Stimulated activated CD8-positive, alpha-beta memory T cell treated with anti-CD3 and anti-CD28 coated beads, Interleukin-4, amount 100 ng/mL, for 1 hour (primary cell): ENCODE results near the gene NUDT22.

Source experiments
- DNase-seq, 2 donors: peaks; one replicate each; pipeline ENCODE4 v3.0.0-alpha.2; 2020; ENCODE audit warnings: low read depth in 2 of 2, low spot score in 1 of 2

The NUDT22 gene

DNA sequence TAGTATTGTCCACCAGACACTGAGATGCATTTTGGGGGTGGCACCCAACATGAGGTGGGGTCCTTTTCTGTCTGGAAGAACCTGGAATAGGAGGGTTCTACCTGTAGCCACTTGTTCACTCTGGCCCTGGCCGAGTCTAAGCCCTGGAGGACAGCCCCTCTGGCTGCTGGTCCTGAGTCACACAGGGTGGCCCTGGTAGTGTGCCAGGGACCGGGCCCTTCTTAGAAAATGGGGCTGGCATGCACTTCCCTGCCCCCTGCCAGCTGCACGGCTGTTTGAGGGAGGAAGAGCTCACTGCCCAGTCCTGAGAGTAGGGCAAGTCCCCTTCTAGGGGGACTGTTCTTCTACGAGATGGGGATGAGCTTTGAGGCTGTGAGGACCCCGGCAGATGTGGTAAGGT lies 27.4 kb downstream of the NUDT22 start:
- DNase-seq, result no peak

DNA sequence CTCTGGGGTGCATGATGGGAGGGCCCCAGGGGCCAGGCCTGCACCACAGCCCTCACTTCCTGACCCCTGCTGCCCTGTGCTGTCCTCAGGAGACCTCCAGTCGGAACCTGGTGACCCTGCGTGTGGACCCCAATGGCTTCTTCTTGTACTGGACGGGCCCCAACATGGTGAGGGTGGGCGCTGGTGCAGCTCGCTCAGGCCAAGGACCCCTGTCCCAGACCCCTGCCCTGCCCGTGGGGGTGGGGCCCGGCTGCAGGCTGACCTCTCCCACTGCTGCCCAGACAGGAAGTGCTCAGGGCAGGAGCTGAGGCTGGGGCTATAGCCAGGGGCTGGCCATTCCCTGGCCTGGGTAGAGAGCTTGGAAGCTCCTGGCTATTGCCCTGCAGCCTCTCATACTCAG lies 28.3 kb downstream of the NUDT22 start:
- no peak for DNase-seq

DNA sequence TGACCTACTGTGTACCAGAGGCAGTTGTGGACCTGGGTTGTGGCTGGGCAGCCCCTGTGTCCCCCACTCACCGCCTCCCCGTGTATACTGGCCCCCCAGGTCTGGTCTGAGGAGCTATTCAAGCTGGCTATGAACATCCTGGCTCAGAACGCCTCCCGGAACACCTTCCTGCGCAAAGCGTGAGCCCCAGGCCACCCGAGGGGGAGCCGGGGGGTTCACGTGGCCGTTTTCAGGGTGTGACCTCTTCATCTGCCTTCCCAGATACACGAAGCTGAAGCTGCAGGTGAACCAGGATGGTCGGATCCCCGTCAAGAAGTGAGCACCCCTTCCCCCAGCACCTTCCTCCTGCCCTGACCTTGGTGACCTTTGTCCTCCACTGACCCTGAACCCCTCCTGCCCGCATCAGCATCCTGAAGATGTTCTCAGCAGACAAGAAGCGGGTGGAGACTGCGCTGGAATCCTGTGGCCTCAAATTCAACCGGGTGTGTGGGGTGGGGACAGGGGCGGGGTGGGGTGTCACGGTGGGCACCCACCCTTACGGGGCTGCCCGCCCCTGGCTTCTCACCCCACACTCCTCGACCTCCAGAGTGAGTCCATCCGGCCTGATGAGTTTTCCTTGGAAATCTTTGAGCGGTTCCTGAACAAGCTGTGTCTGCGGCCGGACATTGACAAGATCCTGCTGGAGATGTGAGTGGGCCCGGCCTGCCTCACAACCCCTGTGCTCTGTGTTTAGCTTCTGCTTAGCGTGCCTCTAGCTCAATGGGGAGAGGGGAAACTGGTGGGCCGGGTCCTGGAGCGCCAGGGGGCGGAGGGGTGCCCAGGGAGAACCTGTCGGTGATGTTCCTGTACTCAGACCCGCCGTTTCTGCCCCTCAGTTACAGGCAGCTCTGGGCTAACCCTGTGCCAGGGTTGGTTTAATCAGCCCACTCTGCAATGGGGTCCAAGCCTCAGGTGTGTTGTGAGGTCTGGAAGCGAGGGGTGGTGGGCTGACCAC lies 29.4 kb downstream of the NUDT22 start:
- no peak for DNase-seq

DNA sequence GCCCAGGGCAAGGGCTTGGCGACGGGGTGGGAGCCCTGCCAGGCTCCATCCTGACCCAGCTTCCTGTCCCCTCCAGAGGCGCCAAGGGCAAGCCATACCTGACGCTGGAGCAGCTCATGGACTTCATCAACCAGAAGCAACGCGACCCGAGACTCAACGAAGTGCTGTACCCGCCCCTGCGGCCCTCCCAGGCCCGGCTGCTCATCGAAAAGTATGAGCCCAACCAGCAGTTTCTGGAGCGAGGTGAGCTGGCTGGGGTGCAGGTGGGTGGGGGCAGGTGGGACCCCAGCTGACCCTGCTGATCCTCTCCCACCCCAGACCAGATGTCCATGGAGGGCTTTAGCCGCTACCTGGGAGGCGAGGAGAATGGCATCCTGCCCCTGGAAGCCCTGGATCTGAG lies 30.2 kb downstream of the NUDT22 start:
- no peak for DNase-seq

DNA sequence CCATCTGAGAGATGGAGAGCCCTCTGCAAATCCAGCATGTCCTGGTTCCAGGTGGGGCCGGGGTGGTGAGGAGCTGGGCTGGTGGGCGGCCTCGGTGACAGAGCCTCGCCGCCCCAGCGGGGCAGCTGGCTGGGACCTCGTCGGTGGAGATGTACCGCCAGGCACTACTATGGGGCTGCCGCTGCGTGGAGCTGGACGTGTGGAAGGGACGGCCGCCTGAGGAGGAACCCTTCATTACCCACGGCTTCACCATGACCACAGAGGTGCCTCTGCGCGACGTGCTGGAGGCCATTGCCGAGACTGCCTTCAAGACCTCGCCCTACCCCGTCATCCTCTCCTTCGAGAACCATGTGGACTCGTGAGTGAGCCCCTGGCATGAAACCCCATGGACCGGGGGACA lies 32.3 kb downstream of the NUDT22 start:
- no peak for DNase-seq

DNA sequence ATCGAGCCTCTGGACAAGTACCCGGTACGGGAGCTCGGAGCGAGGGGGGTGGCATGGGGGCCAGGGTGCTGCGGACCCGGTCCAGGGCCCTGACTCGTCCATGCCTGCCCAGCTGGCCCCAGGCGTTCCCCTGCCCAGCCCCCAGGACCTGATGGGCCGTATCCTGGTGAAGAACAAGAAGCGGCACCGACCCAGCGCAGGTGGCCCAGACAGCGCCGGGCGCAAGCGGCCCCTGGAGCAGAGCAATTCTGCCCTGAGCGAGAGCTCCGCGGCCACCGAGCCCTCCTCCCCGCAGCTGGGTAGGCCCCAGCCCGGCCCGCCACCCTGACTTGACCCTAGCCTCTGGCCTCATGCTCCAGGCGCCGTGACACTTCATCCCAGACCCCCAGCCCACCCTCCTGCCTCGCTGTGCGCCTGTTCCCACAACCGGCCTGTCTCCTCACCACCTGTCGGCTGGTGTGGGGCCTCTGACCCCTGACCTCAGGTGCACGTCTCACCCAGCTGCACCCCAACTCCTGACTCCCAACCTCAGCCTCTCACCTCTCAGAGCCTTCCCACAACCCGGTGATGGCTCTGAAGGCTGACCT lies 33.0 kb downstream of the NUDT22 start:
- no peak for DNase-seq

DNA sequence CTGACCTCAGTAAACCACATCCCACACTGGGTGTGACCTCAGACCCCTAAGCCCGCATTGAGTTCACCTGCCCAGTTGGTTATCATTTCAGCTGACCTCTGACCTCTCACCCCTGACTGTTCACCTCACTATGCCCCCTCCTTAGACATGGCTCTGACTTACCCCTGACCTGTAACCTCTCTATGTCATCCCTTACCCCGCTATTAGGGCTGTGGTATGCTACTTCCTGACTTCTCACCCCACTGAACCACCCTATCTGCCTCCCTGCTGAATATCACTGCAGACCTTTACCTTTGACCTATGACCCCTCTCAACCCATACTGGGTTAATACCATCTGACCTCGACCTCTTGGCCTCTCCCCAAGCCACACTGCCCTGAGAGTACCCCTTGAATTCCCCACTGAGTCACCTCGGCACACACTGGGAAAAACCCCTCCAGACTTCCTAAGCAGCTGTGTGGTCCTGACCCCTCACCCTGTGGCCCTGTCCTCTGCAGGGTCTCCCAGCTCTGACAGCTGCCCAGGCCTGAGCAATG lies 33.5 kb downstream of the NUDT22 start:
- no peak for DNase-seq

DNA sequence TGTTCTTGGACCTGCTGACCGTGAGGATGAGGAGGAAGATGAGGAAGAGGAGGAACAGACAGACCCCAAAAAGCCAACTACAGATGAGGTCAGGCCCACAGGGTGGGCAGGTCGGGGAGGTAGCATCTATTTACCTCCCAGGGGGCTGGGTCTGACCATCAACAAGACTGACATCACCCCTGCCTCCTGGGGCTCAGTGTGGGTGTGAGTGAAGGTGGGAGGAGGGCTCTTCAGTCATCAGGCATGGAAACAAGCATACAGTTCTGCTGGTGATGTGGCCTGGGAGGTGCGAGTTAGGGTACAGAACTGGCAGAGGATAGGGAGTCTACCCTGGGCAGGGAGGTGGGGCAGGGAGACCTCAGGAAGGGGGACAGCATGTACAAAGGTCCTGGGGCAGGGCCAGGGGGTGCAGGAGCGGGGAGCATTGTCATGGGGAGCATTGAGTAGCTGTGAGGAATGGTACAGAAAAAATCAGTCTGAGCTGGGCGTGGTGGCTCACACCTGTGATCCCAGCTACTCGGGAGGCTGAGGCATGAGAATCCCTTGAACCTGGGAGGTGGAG lies 34.2 kb downstream of the NUDT22 start:
- DNase-seq, result no peak

DNA sequence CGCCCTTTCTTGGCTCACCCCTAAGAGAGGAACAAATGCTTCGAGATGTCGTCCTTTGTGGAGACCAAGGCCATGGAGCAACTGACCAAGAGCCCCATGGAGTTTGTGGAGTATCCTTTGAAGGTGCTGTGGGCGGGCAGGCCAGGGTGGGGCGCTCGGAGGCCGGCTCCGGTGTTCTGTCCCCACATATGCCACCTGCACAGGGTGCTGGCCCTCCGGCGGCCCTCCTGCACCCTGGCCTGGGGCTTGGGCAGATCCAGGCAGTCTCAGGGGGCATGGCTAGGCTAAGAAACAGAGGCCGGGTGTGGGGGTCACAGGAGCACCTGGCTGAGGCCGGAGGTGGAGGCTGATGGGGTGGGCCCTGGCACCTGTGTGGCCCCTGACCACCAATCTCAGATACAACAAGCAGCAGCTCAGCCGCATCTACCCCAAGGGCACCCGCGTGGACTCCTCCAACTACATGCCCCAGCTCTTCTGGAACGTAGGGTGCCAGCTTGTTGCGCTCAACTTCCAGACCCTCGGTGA lies 35.5 kb downstream of the NUDT22 start:
- DNase-seq, result no peak

DNA sequence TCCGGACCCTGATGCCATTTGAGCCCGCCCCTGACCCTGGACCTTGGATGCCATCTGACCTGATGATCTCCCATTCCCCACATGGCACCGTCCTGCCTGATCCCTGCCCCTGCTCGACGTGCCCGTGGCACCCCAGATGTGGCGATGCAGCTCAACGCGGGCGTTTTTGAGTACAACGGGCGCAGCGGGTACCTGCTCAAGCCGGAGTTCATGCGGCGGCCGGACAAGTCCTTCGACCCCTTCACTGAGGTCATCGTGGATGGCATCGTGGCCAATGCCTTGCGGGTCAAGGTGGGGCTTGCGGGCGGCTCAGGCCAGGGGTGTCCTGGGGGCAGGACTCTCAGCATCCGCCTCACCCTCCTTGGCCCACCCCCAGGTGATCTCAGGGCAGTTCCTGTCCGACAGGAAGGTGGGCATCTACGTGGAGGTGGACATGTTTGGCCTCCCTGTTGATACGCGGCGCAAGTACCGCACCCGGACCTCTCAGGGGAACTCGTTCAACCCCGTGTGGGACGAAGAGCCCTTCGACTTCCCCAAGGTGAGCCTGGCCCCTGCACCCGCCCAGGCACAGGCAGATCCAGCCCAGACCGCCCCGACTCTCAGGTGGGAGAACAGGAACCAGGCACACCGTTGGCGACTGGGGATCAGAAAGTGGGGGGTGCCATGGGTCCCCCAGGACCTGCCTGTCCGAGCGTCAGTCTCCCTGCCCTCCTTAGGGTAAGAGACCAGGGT lies 36.4 kb downstream of the NUDT22 start:
- DNase-seq, result no peak

DNA sequence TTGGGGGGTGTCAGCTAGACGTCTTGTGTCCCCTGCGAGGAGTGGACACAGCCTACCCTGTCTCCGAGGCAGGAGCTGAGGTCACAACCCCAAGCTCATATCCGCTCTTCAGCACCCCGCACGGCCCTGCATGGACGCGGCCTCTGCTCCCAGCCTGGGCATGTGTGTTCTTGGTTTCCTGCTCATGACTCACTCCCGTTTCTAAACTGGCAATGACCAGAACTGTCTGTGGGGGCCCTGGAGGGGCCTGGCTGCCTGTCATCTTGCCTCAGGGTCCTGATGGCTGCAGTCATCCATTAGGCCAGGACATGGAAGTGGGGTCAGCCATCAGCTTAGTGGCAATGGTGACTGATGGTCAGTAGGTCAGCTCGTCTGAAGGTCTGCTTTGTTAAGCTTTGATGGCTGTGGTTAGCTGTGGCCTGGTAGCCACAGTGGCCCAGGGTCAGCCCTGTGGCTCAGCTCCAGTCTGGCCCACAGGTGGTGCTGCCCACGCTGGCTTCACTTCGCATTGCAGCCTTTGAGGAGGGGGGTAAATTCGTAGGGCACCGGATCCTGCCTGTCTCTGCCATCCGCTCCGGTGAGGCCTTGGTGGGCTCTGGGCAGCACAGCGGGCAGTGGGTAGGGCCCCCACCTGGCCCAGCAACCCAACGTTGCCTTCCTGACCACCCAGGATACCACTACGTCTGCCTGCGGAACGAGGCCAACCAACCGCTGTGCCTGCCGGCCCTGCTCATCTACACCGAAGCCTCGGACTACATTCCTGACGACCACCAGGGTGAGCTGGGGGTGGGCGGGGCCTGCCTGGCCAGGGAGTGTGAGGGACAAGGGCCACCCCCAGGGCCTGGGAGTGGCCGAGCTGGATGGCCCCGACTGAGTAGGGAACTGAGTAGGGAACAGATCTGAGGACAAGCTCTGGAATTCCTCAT lies 37.2 kb downstream of the NUDT22 start:
- DNase-seq, result no peak

DNA sequence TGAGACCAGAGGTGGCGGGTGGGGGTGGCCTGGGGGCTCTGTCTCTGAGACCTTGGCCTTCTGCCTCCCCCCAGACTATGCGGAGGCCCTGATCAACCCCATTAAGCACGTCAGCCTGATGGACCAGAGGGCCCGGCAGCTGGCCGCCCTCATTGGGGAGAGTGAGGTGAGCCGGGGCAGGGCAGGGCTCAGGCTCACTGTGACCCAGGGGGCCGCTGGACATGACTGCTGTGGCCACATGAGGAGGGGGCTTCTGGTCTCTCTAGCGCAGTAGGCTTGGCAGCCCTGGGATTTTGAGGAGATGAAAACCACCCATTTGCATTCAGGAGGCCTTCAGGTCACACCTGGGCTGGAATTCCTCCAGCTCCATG lies 37.9 kb downstream of the NUDT22 start:
- no peak for DNase-seq

DNA sequence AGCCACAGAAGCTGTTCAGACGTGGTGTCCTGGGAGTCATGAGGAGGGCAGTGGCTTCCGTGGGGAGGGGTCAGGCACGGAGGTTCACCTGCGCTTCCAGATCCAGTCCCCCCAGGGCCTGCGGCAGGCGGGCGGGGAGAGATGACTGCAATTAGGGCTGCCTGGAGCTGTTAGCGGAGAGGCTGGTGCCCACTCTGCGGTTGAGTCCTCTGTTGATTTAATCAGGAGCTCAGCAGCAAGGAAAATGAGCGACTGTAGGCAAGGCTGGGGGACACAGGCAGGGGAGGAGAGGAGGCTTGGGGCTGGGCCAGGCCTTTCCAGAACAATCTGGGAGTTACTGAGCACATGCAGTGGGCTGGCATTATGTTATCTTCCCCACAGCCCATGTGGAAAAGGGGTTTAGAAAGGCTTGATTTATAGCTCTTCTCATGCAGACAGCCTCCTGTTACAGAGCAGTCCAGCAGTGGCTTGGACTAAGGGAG lies 38.3 kb downstream of the NUDT22 start:
- no peak for DNase-seq

DNA sequence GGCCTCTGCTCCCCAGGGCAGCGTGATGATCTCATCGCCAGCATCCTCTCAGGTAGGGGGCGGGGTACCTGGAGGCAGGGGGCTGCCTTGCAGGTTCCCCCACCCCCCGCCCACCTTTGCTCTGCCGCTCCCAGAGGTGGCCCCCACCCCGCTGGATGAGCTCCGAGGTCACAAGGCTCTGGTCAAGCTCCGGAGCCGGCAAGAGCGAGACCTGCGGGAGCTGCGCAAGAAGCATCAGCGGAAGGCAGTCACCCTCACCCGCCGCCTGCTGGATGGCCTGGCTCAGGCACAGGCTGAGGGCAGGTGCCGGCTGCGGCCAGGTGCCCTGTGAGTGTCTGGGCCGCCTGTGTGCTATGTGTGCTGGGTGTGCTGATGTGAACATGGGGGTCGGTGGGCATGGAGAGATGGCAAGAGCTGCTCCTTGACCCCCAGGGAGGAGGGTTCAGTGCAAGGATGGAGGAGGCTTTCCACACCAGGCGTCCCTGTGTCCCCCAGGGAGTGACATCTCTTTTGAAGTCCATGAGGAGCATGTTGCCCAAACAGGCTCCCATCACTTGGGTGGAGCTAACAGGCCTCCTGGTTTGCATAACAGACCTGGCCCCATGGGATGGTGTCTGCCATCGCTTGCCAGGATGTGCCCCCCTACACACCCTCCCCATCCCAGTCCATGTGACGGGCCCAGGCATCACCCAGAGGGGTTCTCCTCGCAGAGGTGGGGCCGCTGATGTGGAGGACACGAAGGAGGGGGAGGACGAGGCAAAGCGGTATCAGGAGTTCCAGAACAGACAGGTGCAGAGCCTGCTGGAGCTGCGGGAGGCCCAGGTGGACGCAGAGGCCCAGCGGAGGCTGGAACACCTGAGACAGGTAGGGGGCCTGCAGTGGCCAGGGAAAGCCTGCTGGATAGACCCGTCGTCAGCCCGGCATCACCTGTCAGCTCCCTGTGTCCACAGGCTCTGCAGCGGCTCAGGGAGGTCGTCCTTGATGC lies 39.4 kb downstream of the NUDT22 start:
- no peak for DNase-seq

DNA sequence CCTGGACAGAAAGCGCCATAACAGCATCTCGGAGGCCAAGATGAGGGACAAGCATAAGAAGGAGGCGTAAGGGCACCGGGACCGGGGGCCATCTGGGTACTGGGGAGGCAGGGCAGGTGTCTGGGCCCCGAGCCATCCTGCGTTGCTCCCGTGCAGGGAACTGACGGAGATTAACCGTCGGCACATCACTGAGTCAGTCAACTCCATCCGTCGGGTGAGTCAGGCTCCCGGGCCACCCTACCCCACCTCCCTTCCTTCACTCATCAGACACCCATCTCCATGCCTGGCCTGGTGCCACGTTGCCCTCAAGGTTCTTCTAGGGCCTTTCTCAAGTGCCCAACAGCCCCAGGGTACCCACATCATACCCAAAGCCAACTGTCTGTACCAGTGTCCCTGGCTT lies 40.3 kb downstream of the NUDT22 start:
- DNase-seq, result no peak

DNA sequence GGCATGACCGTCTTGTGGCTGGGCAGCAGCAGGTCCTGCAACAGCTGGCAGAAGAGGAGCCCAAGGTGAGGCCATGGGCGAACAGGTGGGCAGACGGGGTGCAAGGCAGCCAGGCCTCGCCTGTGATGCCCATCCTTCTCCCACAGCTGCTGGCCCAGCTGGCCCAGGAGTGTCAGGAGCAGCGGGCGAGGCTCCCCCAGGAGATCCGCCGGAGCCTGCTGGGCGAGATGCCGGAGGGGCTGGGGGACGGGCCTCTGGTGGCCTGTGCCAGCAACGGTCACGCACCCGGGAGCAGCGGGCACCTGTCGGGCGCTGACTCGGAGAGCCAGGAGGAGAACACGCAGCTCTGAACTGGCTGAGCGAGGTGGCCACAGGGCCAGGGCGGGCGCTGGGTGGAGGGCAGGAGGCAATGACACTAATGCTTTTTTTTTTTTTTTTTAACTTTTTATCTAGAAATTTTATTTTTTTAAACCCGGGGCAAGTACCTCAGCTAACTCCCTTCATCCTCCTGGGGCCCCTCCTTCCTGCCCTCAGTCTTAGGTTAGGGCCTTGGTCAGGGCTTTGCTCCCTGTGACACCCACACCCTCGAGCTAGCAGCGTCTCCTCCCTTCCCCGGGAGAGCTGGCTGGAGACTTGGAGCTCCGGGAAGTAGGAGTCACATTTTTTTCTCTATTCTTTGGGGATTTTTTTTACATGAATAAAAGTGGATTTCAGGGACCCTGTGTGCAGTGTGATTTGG lies 41.3 kb downstream of the NUDT22 start:
- DNase-seq, result no peak

DNA sequence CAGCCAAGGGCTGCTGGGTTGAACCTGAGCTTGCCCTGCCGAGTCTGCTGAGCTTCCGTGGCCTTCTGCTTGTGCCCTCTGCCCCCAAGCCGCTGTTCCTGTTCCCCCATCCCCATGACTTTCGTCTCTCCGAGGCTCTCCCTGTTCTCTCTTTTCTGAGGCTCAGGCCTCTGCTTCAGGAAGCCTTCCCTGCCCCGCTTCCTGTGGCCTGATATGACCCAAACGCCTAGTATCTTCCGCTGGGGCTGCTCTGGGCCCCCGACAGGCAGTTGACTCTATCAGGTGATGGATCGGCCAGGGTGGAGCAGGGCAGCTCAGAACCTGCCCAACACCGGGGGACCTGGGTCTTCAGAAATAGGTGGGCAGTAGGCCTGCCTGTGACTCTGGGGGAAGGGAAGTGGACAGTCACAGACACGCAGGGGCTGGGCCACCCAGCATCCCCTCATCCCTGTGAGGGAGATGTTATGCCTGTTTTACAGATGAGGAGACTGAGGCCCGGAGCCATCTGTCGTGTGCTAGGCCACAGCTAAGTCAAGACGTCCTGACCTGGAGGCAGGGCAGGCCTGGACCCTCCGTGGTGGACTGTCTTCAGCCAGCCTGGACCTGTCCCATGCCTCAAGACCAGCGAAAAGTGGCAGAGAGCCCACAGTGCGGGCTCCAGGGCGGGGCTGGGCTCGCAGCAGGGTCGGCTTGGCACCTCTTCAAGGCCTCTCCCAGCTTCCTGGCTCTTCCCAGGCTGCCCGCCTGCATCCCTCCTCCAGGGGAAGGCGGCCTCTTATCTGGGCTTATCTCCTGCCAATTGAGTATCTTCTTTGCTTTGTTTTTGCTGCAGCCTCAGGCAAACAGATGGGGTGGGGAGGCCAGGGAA lies 42.2 kb downstream of the NUDT22 start:
- DNase-seq, result no peak
